HG03460 (cell line): ENCODE results near the gene FAM177A1.

Experiments
- ATAC-seq: cut with Tn5 transposase; IDR thresholded peaks from one replicate; pipeline ENCODE4 v1.9.1; 2021; ENCODE audit not compliant: unreplicated experiment

FAM177A1 gene

GRCh38 chr14:35122696-35123387 is 76.8 kb downstream of the FAM177A1 start:
- peak; percentile 39 for ATAC-seq

- no peak for ATAC-seq
These were observed 77.3 kb downstream of the FAM177A1 start for GRCh38 chr14:35123388-35123703.

GRCh38 chr14:35124127-35124526 is 78.1 kb downstream of the FAM177A1 start:
- ATAC-seq: no peak
